DMS153 (cell line): ENCODE results near the gene COL23A1.

Experiments used
- DNase-seq: peaks from one replicate; lab custom pipeline; 2025; lab: John Stamatoyannopoulos, UW

The COL23A1 gene

DNA sequence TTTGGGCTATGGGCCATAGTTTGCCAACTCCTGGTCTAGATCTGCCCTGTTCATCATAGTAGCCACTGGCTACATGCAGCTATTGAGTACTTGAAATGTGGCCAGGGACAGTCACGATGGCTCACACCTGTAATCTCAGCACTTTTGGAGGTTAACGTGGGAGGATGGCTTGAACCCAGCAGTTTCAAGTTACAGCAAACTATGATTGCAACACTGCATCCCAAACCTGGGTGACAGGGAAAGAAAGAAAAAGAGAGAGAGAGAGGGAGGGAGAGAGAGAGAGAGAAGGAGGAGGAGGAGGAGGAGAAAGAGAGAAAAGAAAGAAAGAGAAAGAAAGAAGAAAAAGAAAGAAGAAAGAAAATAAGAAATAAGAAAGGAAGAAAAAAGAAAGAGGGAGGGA lies 397.9 kb downstream of the COL23A1 start:
- no peak for DNase-seq

DNA sequence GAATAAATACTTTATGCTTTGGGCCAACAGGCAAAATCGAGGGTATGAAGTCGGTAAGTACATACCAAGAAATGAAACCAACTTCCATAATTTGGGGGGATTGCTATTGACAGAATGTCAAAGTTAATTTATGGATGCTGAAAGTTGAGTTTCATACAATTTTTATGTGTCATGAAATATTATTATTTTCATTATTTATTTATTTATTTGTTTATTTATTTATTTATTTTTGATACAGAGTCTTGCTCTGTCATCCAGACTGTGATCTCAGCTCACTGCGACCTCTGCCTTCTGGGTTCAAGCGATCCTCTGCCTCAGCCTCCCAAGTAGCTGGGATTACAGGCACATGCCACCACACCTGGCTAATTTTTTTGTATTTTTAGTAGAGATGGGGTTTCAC lies 398.5 kb downstream of the COL23A1 start:
- DNase-seq: no peak

- no peak for DNase-seq
These were observed 400.8 kb downstream of the COL23A1 start for GRCh38 chr5:178189433-178189832.
